22Rv1 (cell line): ENCODE data around the gene FAM217A.

Experiments
- ZFX ChIP-seq: fragments of 450-650 bp; IDR thresholded peaks from 2 replicates; pipeline ENCODE4 v1.6.1; 2017; ENCODE audit warnings: antibody characterized with exemption, borderline replicate concordance
- TF ChIP-seq, protein P1 (sequence below): fragments of 450-650 bp; IDR thresholded peaks from 2 replicates; pipeline ENCODE4 v1.5.1; 2017; ENCODE audit warnings: mild to moderate bottlenecking

- TF ChIP-seq, protein P1, sequence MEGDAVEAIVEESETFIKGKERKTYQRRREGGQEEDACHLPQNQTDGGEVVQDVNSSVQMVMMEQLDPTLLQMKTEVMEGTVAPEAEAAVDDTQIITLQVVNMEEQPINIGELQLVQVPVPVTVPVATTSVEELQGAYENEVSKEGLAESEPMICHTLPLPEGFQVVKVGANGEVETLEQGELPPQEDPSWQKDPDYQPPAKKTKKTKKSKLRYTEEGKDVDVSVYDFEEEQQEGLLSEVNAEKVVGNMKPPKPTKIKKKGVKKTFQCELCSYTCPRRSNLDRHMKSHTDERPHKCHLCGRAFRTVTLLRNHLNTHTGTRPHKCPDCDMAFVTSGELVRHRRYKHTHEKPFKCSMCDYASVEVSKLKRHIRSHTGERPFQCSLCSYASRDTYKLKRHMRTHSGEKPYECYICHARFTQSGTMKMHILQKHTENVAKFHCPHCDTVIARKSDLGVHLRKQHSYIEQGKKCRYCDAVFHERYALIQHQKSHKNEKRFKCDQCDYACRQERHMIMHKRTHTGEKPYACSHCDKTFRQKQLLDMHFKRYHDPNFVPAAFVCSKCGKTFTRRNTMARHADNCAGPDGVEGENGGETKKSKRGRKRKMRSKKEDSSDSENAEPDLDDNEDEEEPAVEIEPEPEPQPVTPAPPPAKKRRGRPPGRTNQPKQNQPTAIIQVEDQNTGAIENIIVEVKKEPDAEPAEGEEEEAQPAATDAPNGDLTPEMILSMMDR = no peak
- TF ChIP-seq ZFX = no peak
Observed at GRCh38 chr6:4032475-4032874, 46.5 kb downstream of the FAM217A start.
